ENCODE results near the gene SLC38A4. TPM values are rescaled to one million over a fixed set of nuclear protein-coding genes. Genes with fewer than 3 reads are reported as not detected.

Gene SLC38A4
- total RNA-seq, 1 experiment from 2014 or later, result not detected

DNA sequence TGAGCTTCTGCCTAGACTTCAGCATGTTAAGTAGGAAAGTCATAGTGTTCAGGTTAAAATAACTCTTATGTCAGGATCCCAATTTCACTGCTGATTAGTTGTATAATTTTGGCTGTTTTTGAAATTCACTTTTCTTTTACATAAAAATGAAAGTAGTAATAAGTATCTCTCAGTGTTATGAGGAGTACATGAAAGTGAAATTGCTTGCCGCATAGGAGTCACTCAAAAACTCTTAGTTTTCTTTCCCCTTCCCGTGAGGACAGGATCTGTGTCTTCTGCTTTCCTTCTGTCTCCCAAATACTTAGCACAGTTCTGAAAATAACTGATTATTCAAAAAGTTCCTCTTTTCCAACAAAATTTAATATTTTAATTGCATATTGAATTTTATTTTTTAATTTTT is 100.5 kb downstream of the SLC38A4 start:
- no peak for DNase-seq
- no peaks in the 10 kb centered on the region for H3K27me3 ChIP-seq (ENCODE audit: low read length)
- no peak overlapping the region for H3K27ac ChIP-seq (ENCODE audit: low read length)
- H3K4me3 ChIP-seq (ENCODE audit: low read length), result no peak overlapping the region
- H3K9ac ChIP-seq (ENCODE audit: low read length), result no peak overlapping the region
- H3K79me2 ChIP-seq (ENCODE audit: low read length), result no peaks in the 10 kb centered on the region
- no peaks in the 10 kb centered on the region for H4K20me1 ChIP-seq (ENCODE audit: insufficient read depth, low read depth, low read length)
- H3K4me2 ChIP-seq (ENCODE audit: low read depth, low read length, poor library complexity, severe bottlenecking), result no peak overlapping the region
- H3K36me3 ChIP-seq (ENCODE audit: insufficient read depth, low read length), result no peaks in the 10 kb centered on the region
- H3K9me2 ChIP-seq (replicated peaks; ENCODE audit: insufficient read depth, low read length), result no peaks in the 10 kb centered on the region
- H3K4me1 ChIP-seq (ENCODE audit: low read length), result no peaks in the 10 kb centered on the region
- no peaks in the 10 kb centered on the region for H3K9me3 ChIP-seq (ENCODE audit: low read length)
- H2AFZ ChIP-seq (ENCODE audit: low read length), result no peak overlapping the region

GRCh38 chr12:46723629-46724419 is 102.0 kb downstream of the SLC38A4 start:
- no peak overlapping the region for H3K27ac ChIP-seq (ENCODE audit: low read length)
- H3K27me3 ChIP-seq (ENCODE audit: low read length), result no peaks in the 10 kb centered on the region
- DNase-seq, result no peak
- no peaks in the 10 kb centered on the region for H3K4me1 ChIP-seq (ENCODE audit: low read length)
- no peak overlapping the region for H3K9ac ChIP-seq (ENCODE audit: low read length)
- no peaks in the 10 kb centered on the region for H3K79me2 ChIP-seq (ENCODE audit: low read length)
- H2AFZ ChIP-seq (ENCODE audit: low read length), result no peak overlapping the region
- no peaks in the 10 kb centered on the region for H3K9me2 ChIP-seq (replicated peaks; ENCODE audit: insufficient read depth, low read length)
- H3K9me3 ChIP-seq (ENCODE audit: low read length), result no peaks in the 10 kb centered on the region
- no peak overlapping the region for H3K4me3 ChIP-seq (ENCODE audit: low read length)
- H3K4me2 ChIP-seq (ENCODE audit: low read depth, low read length, poor library complexity, severe bottlenecking), result no peak overlapping the region
- no peaks in the 10 kb centered on the region for H3K36me3 ChIP-seq (ENCODE audit: insufficient read depth, low read length)
- no peaks in the 10 kb centered on the region for H4K20me1 ChIP-seq (ENCODE audit: insufficient read depth, low read depth, low read length)

DNA sequence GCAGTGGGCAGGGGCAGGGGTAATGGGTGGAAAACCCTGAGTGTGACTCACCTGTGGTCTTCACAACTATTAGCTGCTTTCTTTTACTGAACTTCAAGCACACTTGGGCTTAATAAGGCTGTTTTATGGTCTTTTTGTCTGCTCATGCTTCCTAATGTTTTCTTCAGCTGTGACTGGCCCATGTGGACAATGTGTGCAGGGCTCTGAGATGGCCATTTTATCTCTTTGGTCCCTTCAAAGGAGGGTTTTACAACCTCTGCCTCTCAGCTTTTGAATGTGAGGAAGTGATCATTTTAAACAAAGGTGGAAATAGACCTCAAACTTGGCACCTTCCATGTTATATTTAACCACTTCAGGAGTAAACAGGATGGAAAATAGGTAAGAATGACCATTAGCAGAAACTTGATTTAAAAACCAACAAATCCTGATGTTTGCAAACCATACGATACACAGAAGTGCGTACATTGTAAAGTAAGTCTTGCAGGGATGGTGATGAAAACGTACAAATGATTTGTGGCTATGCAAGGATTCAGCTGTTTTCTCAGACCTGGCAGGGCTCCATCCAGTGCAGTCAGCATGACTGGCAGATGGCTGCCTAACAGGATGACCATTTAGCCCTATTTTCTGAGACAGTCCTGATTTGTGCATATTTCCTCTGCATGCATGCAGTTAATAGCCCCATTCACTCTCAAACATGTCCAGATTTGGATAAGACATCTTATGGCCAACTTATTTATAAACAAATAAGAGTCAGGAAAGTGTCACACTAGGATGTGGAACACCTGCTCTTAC is 103.2 kb downstream of the SLC38A4 start:
- H3K36me3 ChIP-seq (ENCODE audit: insufficient read depth, low read length), result no peaks in the 10 kb centered on the region
- H3K27me3 ChIP-seq (ENCODE audit: low read length), result no peaks in the 10 kb centered on the region
- no peak for DNase-seq
- no peaks in the 10 kb centered on the region for H4K20me1 ChIP-seq (ENCODE audit: insufficient read depth, low read depth, low read length)
- no peak overlapping the region for H3K9ac ChIP-seq (ENCODE audit: low read length)
- H3K9me3 ChIP-seq (ENCODE audit: low read length), result no peaks in the 10 kb centered on the region
- H3K27ac ChIP-seq (ENCODE audit: low read length), result no peak overlapping the region
- H3K4me2 ChIP-seq (ENCODE audit: low read depth, low read length, poor library complexity, severe bottlenecking), result no peak overlapping the region
- no peak overlapping the region for H2AFZ ChIP-seq (ENCODE audit: low read length)
- H3K79me2 ChIP-seq (ENCODE audit: low read length), result no peaks in the 10 kb centered on the region
- H3K4me3 ChIP-seq (ENCODE audit: low read length), result no peak overlapping the region
- no peaks in the 10 kb centered on the region for H3K4me1 ChIP-seq (ENCODE audit: low read length)
- H3K9me2 ChIP-seq (replicated peaks; ENCODE audit: insufficient read depth, low read length), result no peaks in the 10 kb centered on the region

GRCh38 chr12:46718495-46718894 is 107.3 kb downstream of the SLC38A4 start:
- no peak overlapping the region for H3K9ac ChIP-seq (ENCODE audit: low read length)
- H3K9me2 ChIP-seq (replicated peaks; ENCODE audit: insufficient read depth, low read length), result no peaks in the 10 kb centered on the region
- no peak overlapping the region for H3K4me2 ChIP-seq (ENCODE audit: low read depth, low read length, poor library complexity, severe bottlenecking)
- DNase-seq, result no peak
- H3K4me3 ChIP-seq (ENCODE audit: low read length), result no peak overlapping the region
- no peak overlapping the region for H2AFZ ChIP-seq (ENCODE audit: low read length)
- H3K79me2 ChIP-seq (ENCODE audit: low read length), result no peaks in the 10 kb centered on the region
- no peaks in the 10 kb centered on the region for H4K20me1 ChIP-seq (ENCODE audit: insufficient read depth, low read depth, low read length)
- no peaks in the 10 kb centered on the region for H3K27me3 ChIP-seq (ENCODE audit: low read length)
- no peaks in the 10 kb centered on the region for H3K4me1 ChIP-seq (ENCODE audit: low read length)
- no peaks in the 10 kb centered on the region for H3K36me3 ChIP-seq (ENCODE audit: insufficient read depth, low read length)
- H3K9me3 ChIP-seq (ENCODE audit: low read length), result no peaks in the 10 kb centered on the region
- H3K27ac ChIP-seq (ENCODE audit: low read length), result no peak overlapping the region

GRCh38 chr12:46717868-46718267 is 107.9 kb downstream of the SLC38A4 start:
- no peaks in the 10 kb centered on the region for H3K4me1 ChIP-seq (ENCODE audit: low read length)
- H3K9me2 ChIP-seq (replicated peaks; ENCODE audit: insufficient read depth, low read length), result no peaks in the 10 kb centered on the region
- H3K9me3 ChIP-seq (ENCODE audit: low read length), result no peaks in the 10 kb centered on the region
- H3K4me3 ChIP-seq (ENCODE audit: low read length), result no peak overlapping the region
- H2AFZ ChIP-seq (ENCODE audit: low read length), result no peak overlapping the region
- no peaks in the 10 kb centered on the region for H3K36me3 ChIP-seq (ENCODE audit: insufficient read depth, low read length)
- no peak overlapping the region for H3K27ac ChIP-seq (ENCODE audit: low read length)
- no peaks in the 10 kb centered on the region for H3K79me2 ChIP-seq (ENCODE audit: low read length)
- no peak for DNase-seq
- H3K27me3 ChIP-seq (ENCODE audit: low read length), result no peaks in the 10 kb centered on the region
- H3K9ac ChIP-seq (ENCODE audit: low read length), result no peak overlapping the region
- H4K20me1 ChIP-seq (ENCODE audit: insufficient read depth, low read depth, low read length), result no peaks in the 10 kb centered on the region
- H3K4me2 ChIP-seq (ENCODE audit: low read depth, low read length, poor library complexity, severe bottlenecking), result no peak overlapping the region

GRCh38 chr12:46717159-46717558 is 108.6 kb downstream of the SLC38A4 start:
- Histone ChIP-seq H2AFZ (ENCODE audit: low read length) (no peak overlapping the region), H3K4me1 (ENCODE audit: low read length) (no peaks in the 10 kb centered on the region), H3K4me3 (ENCODE audit: low read length) (no peak overlapping the region), H4K20me1 (ENCODE audit: insufficient read depth, low read depth, low read length) (no peaks in the 10 kb centered on the region), H3K4me2 (ENCODE audit: low read depth, low read length, poor library complexity, severe bottlenecking) (no peak overlapping the region), H3K79me2 (ENCODE audit: low read length) (no peaks in the 10 kb centered on the region), H3K9me2 (replicated peaks; ENCODE audit: insufficient read depth, low read length) (no peaks in the 10 kb centered on the region), H3K27me3 (ENCODE audit: low read length) (no peaks in the 10 kb centered on the region), H3K9ac (ENCODE audit: low read length) (no peak overlapping the region), H3K27ac (ENCODE audit: low read length) (no peak overlapping the region), H3K9me3 (ENCODE audit: low read length) (no peaks in the 10 kb centered on the region), H3K36me3 (ENCODE audit: insufficient read depth, low read length) (no peaks in the 10 kb centered on the region)
- no peak for DNase-seq
